HepG2 (cell line): ENCODE measurements around the gene NOTCH4. TPM values are rescaled to one million over a fixed set of nuclear protein-coding genes. Genes with fewer than 3 reads are reported as not detected.

ENCODE experiments used
- ATAC-seq: fragments of 200-7000 bp; cut with Tn5 transposase; 3 replicates; pipeline ENCODE4 v1.9.1; 2020; ENCODE audit warnings: mild to moderate bottlenecking, moderate library complexity
- BruUV-seq: library from RNA; stranded (reverse); fragments of 400-500 nt; replicated peaks from 2 replicates; lab custom pipeline; 2021; lab: Mats Ljungman, UMichigan
- CTCF ChIA-PET: fragments of 300-600 bp; formaldehyde crosslinking; extraction: SDS; loops from one replicate; lab custom pipeline; 2021; ENCODE audit warnings: low total read pairs, inconsistent platforms, low intra/inter-chr PET ratio; lab: Yijun Ruan, JAX
- POLR2A ChIA-PET: fragments of 350-600 bp; sonication (Branson Sonifier 250); formaldehyde crosslinking; loops from one replicate; lab custom pipeline; 2020; ENCODE audit warnings: antibody characterized with exemption, inconsistent platforms; lab: Yijun Ruan, JAX
- DNase-seq: peaks from one replicate; pipeline ENCODE4 v3.0.0-alpha.2; 2015; ENCODE audit warnings: low spot score
- FAIRE-seq: peaks from 3 replicates; lab custom pipeline; 2011; peaks lifted over from hg19 to GRCh38; lab: Jason Lieb, UNC
- H2AFZ ChIP-seq: one replicate; pipeline ENCODE4 v1.6.1; 2011; ENCODE audit warnings: low read length, inconsistent platforms
- H3K27ac ChIP-seq: fragments of 300-600 bp; 3 replicates; pipeline ENCODE4 v1.8.0; 2011; ENCODE audit warnings: mixed run types, mild to moderate bottlenecking, mixed read lengths, low read length, inconsistent platforms; ENCODE audit not compliant: insufficient read depth; ENCODE audit errors: extremely low read length
- H3K27me3 ChIP-seq, 2 experiments: fragments of 200-600 bp in 1 of 2; 2 replicates in 1 of 2; 3 replicates in 1 of 2; pipeline versions ENCODE4 v1.6.0 to v1.8.0; 2011; ENCODE audit warnings: low read length in 2 of 2, mild to moderate bottlenecking in 2 of 2, moderate library complexity in 2 of 2, inconsistent platforms in 1 of 2; ENCODE audit not compliant: insufficient read depth in 2 of 2, control insufficient read depth in 1 of 2
- H3K36me3 ChIP-seq, 2 experiments: fragments of 200-600 bp in 1 of 2; replicated peaks in 1 of 2; 2 replicates in 1 of 2; 3 replicates in 1 of 2; pipeline versions ENCODE4 v1.5.1 to v1.8.0; 2011; ENCODE audit warnings: low read length in 2 of 2, inconsistent platforms in 1 of 2; ENCODE audit not compliant: insufficient read depth in 2 of 2, control insufficient read depth in 1 of 2
- H3K4me1 ChIP-seq: 2 replicates; pipeline ENCODE4 v1.5.1; 2012; ENCODE audit warnings: low read length, inconsistent platforms; ENCODE audit not compliant: insufficient read depth
- H3K4me2 ChIP-seq: 2 replicates; pipeline ENCODE4 v1.6.0; 2011; ENCODE audit warnings: low read depth, low read length, inconsistent platforms
- H3K4me3 ChIP-seq, 3 experiments: fragments of 200-600 bp in 1 of 3; sonication (generic), shearing (Covaris generic) in 1 of 3; replicated peaks in 1 of 3; 2 replicates each; pipeline ENCODE4 v1.5.1; 2011 to 2016; ENCODE audit warnings: low read length in 3 of 3, inconsistent platforms in 2 of 3, low read depth in 2 of 3, mild to moderate bottlenecking in 2 of 3, control low read depth in 1 of 3, mixed read lengths in 1 of 3; ENCODE audit not compliant: insufficient read depth in 1 of 3
- H3K79me2 ChIP-seq: one replicate; pipeline ENCODE4 v1.6.1; 2011; ENCODE audit warnings: low read length, inconsistent platforms; ENCODE audit not compliant: insufficient read depth
- H3K9ac ChIP-seq: 2 replicates; pipeline ENCODE4 v1.6.0; 2011; ENCODE audit warnings: mild to moderate bottlenecking, low read depth, low read length, inconsistent platforms; ENCODE audit not compliant: insufficient read depth
- H3K9me3 ChIP-seq: 2 replicates; pipeline ENCODE4 v1.5.1; 2012; ENCODE audit warnings: mild to moderate bottlenecking, low read length
- H4K20me1 ChIP-seq: 2 replicates; pipeline ENCODE4 v1.6.0; 2011; ENCODE audit warnings: inconsistent platforms, mild to moderate bottlenecking, low read length, moderate library complexity; ENCODE audit not compliant: insufficient read depth
- ATF4 ChIP-seq, 2 experiments: fragments of 450-650 bp in 1 of 2; sonication (generic) in 1 of 2; formaldehyde crosslinking; IDR thresholded peaks; 2 replicates each; pipeline versions ENCODE4 v1.5.0 to v1.8.0; 2020 to 2022; ENCODE audit warnings: mild to moderate bottlenecking in 1 of 2, missing genetic modification reagents in 1 of 2
- ATF7 ChIP-seq, 2 experiments: fragments of 450-650 bp in 1 of 2; sonication (generic) in 1 of 2; formaldehyde crosslinking in 1 of 2; IDR thresholded peaks; 2 replicates each; pipeline versions ENCODE4 v1.4.0 to v1.6.1; 2016 to 2020; ENCODE audit warnings: antibody characterized with exemption in 1 of 2, mild to moderate bottlenecking in 1 of 2, missing genetic modification reagents in 1 of 2
- CEBPB ChIP-seq: IDR thresholded peaks from 2 replicates; pipeline ENCODE4 v1.6.1; 2011; ENCODE audit warnings: low read depth, low read length, improper control_type of control experiment, borderline replicate concordance
- CEBPG ChIP-seq: IDR thresholded peaks from 2 replicates; pipeline ENCODE4 v1.6.1; 2016
- DZIP1 ChIP-seq: sonication (generic); formaldehyde crosslinking; IDR thresholded peaks from 2 replicates; pipeline ENCODE4 v1.5.0; 2020; ENCODE audit warnings: mild to moderate bottlenecking, missing genetic modification reagents
- ELF1 ChIP-seq: sonication (generic); formaldehyde crosslinking; IDR thresholded peaks from 2 replicates; pipeline ENCODE4 v1.4.0; 2020; ENCODE audit warnings: missing genetic modification reagents
- FOXC1 ChIP-seq: sonication (generic); formaldehyde crosslinking; IDR thresholded peaks from 2 replicates; pipeline ENCODE4 v1.8.0; 2022; ENCODE audit warnings: mild to moderate bottlenecking, missing genetic modification reagents, borderline replicate concordance
- HMG20A ChIP-seq: IDR thresholded peaks from 2 replicates; pipeline ENCODE4 v1.6.1; 2016; ENCODE audit warnings: borderline replicate concordance
- WGBS: methylation state at CpG from one replicate; pipeline ENCODE4 v1.1.6; 2017; ENCODE audit warnings: low lambda C conversion rate; 5-methylcytosine and 5-hydroxymethylcytosine counted together
- in situ Hi-C: cut with HindIII; loops from 2 replicates; pipeline ENCODE4 v1.10.0; 2017; ENCODE audit warnings: low pct_unique_long_range_greater_than_20kb; ENCODE audit not compliant: extremely low pct_ligation_motif_present
- intact Hi-C: fragments of 100-400 bp; cut with micrococcal nuclease; formaldehyde crosslinking; loops from one replicate; pipeline ENCODE4 v1.10.0; 2022; ENCODE audit not compliant: unreplicated experiment
- microRNA-seq: library from miRNA; unstranded; fragments of <30 nt; microRNA quantifications from one replicate; pipeline ENCODE4, GENCODE V29; 2020
- polyA plus RNA-seq, 8 experiments: library from polyadenylated mRNA; depleted of rRNA in 3 of 8; stranded (reverse) in 7 of 8; unstranded in 1 of 8; fragments of >200 nt; fragmentation: Illumina TruSeq in 4 of 8; extraction: Trizol in 4 of 8; gene quantifications; 2 replicates each; pipeline versions ENCODE4 v1.2.1 to v1.2.3, GENCODE V29; 2011 to 2016; ENCODE audit warnings: low read depth in 4 of 8, missing spikeins in 1 of 8, mixed read lengths in 1 of 8; ENCODE audit not compliant: insufficient read depth in 1 of 8
- small RNA-seq, 3 experiments: library from RNA; depleted of rRNA; stranded (forward); fragments of <200 nt; gene quantifications; one replicate each; pipeline ENCODE3, GENCODE V24; 2012; ENCODE audit warnings: low read depth in 2 of 3, low replicate concordance in 1 of 3; ENCODE audit not compliant: insufficient read length in 3 of 3, insufficient read depth in 2 of 3
- total RNA-seq, 5 experiments: library from RNA; depleted of rRNA; stranded (reverse); fragments of >200 nt; fragmentation: Illumina TruSeq; extraction: Trizol; gene quantifications; 2 replicates each; pipeline ENCODE4 v1.2.3, GENCODE V29; 2016; ENCODE audit warnings: low read depth in 1 of 5

The NOTCH4 gene
- total and polyA plus RNA-seq, 2 of the 13 experiments (the other 11 are each of a cell fraction or from before 2014, with no cell fraction given) = 0.51 to 0.83 TPM

- in situ Hi-C loops (no loop called here), intact Hi-C loops (no loop called here)
- Histone ChIP-seq H3K27ac (no peak overlapping the region), H4K20me1 (no peaks in the 10 kb centered on the region), H3K27me3 (peaks cover 0 to 5% of the 10 kb centered on the region in 2 experiments; a peak in 1 of 5 replicates), H3K9ac (no peak overlapping the region), H3K4me1 (peaks cover 20% of the 10 kb centered on the region), H3K4me3 (no peak overlapping the region), H3K4me2 (no peak overlapping the region), H3K79me2 (no peaks in the 10 kb centered on the region), H3K9me3 (no peaks in the 10 kb centered on the region), H3K36me3 (no peaks in the 10 kb centered on the region), H2AFZ (peak overlapping the region; percentile 29)
- CTCF ChIA-PET = no interaction called here
- 70% methylated on average over 1 of the region's 1 CpG for WGBS
- TF ChIP-seq CEBPG (CRISPR knock-in tag) (peak; percentile 52; the same call in 1 of the 2 replicates), ELF1 (0 out of 2 replicates have a peak, but pooled peaks have one; percentile 14), HMG20A (CRISPR knock-in tag) (no peak), ATF4 (CRISPR knock-in tag; IDR thresholded peaks at IDR 0.05) (peak in 1 of 2 experiments; percentile 92; a peak in 2 of 4 replicates), ATF7 (IDR thresholded peaks at IDR 0.05) (peak; percentile 43; the same call in 1 of the 2 replicates), ATF7 (CRISPR knock-in tag; IDR thresholded peaks at IDR 0.05) (no peak), DZIP1 (CRISPR knock-in tag) (no peak), CEBPB (peak; percentile 52; the same call in 1 of the 2 replicates), FOXC1 (CRISPR knock-in tag) (no peak)
- ATAC-seq = no peak
- BruUV-seq = no TSS peak
- no peak for DNase-seq
- POLR2A ChIA-PET = interaction anchor here (1.2 to 1.4 kb wide), 2 partner anchors 18 to 30 kb away, joined by 3 to 4 read pairs; partner anchors contain the start of gene ATF6B
- FAIRE-seq = no peak
Observed at GRCh38 chr6:32146287-32146686, 77.6 kb downstream of the NOTCH4 start.

Small RNAs within 50 kb of the gene (microRNA-seq; reads per million reads assigned to microRNA genes)
- gene MIR6721 = 2.2 reads per million, percentile 11 among the genes with 10 or more reads in this experiment
- not detected for gene MIR6833

Small RNAs within 50 kb of the gene (small RNA-seq; reads per million reads assigned to genes)
- gene AL662884.1 (0 reads per million in 3 experiments), gene MIR6833 (0 to 1.9 (median 0) reads per million in 3 experiments)

Other genes starting within 250 kb of the NOTCH4 start
- 73.0 and 165 TPM in 2 replicates for gene C4A, start 242.0 kb downstream of the NOTCH4 start, total RNA-seq (2016; rRNA removed; fragmentation: Illumina TruSeq; extraction: Trizol)
- gene C4A, start 242.0 kb downstream of the NOTCH4 start, polyA plus RNA-seq (2011; rRNA removed) = 478 and 755 TPM in 2 replicates
- gene C4B, start 209.3 kb downstream of the NOTCH4 start, total RNA-seq (2016; rRNA removed; fragmentation: Illumina TruSeq; extraction: Trizol) = 67.2 and 167 TPM in 2 replicates
- gene C4B, start 209.3 kb downstream of the NOTCH4 start, polyA plus RNA-seq (2011; rRNA removed) = 538 and 944 TPM in 2 replicates
- gene CYP21A2, start 185.7 kb downstream of the NOTCH4 start, total RNA-seq (2016; rRNA removed; fragmentation: Illumina TruSeq; extraction: Trizol) = 0.29 and 1.5 TPM in 2 replicates
- 6.3 and 8.6 TPM in 2 replicates for gene CYP21A2, start 185.7 kb downstream of the NOTCH4 start, polyA plus RNA-seq (2011; rRNA removed)
- 0.74 and 1.6 TPM in 2 replicates for gene TNXB, start 114.7 kb downstream of the NOTCH4 start, total RNA-seq (2016; rRNA removed; fragmentation: Illumina TruSeq; extraction: Trizol)
- gene TNXB, start 114.7 kb downstream of the NOTCH4 start, polyA plus RNA-seq (2011; rRNA removed) = 2.7 and 2.9 TPM in 2 replicates
- gene ATF6B, start 95.8 kb downstream of the NOTCH4 start, total RNA-seq (2016; rRNA removed; fragmentation: Illumina TruSeq; extraction: Trizol) = 7.5 and 18.1 TPM in 2 replicates
- 44.0 and 45.8 TPM in 2 replicates for gene ATF6B, start 95.8 kb downstream of the NOTCH4 start, polyA plus RNA-seq (2011; rRNA removed)
- gene FKBPL, start 93.8 kb downstream of the NOTCH4 start, total RNA-seq (2016; rRNA removed; fragmentation: Illumina TruSeq; extraction: Trizol) = 10.0 and 11.0 TPM in 2 replicates
- gene FKBPL, start 93.8 kb downstream of the NOTCH4 start, polyA plus RNA-seq (2011; rRNA removed) = 2.9 and 3.0 TPM in 2 replicates
- gene PRRT1, start 72.1 kb downstream of the NOTCH4 start, total RNA-seq (2016; rRNA removed; fragmentation: Illumina TruSeq; extraction: Trizol) = 0.11 and 0.64 TPM in 2 replicates
- 1.4 TPM in 2 replicates for gene PRRT1, start 72.1 kb downstream of the NOTCH4 start, polyA plus RNA-seq (2011; rRNA removed)
- gene PPT2, start 69.9 kb downstream of the NOTCH4 start, total RNA-seq (2016; rRNA removed; fragmentation: Illumina TruSeq; extraction: Trizol) = 20.1 and 39.2 TPM in 2 replicates
- 61.8 and 79.3 TPM in 2 replicates for gene PPT2, start 69.9 kb downstream of the NOTCH4 start, polyA plus RNA-seq (2011; rRNA removed)
- gene EGFL8, start 59.5 kb downstream of the NOTCH4 start, total RNA-seq (2016; rRNA removed; fragmentation: Illumina TruSeq; extraction: Trizol) = 3.1 and 11.5 TPM in 2 replicates
- 10.0 and 11.5 TPM in 2 replicates for gene EGFL8, start 59.5 kb downstream of the NOTCH4 start, polyA plus RNA-seq (2011; rRNA removed)
- gene AGPAT1, start 48.0 kb downstream of the NOTCH4 start, total RNA-seq (2016; rRNA removed; fragmentation: Illumina TruSeq; extraction: Trizol) = 40.4 and 51.3 TPM in 2 replicates
- 139 and 164 TPM in 2 replicates for gene AGPAT1, start 48.0 kb downstream of the NOTCH4 start, polyA plus RNA-seq (2011; rRNA removed)
- gene RNF5, start 45.7 kb downstream of the NOTCH4 start, total RNA-seq (2016; rRNA removed; fragmentation: Illumina TruSeq; extraction: Trizol) = 98.0 and 107 TPM in 2 replicates
- gene RNF5, start 45.7 kb downstream of the NOTCH4 start, polyA plus RNA-seq (2011; rRNA removed) = 117 and 131 TPM in 2 replicates
- 0.41 and 1.9 TPM in 2 replicates for gene AGER, start 39.8 kb downstream of the NOTCH4 start, total RNA-seq (2016; rRNA removed; fragmentation: Illumina TruSeq; extraction: Trizol)
- gene AGER, start 39.8 kb downstream of the NOTCH4 start, polyA plus RNA-seq (2011; rRNA removed) = 5.1 and 5.7 TPM in 2 replicates
- 42.3 and 45.2 TPM in 2 replicates for gene PBX2, start 33.9 kb downstream of the NOTCH4 start, total RNA-seq (2016; rRNA removed; fragmentation: Illumina TruSeq; extraction: Trizol)
- 77.8 and 102 TPM in 2 replicates for gene PBX2, start 33.9 kb downstream of the NOTCH4 start, polyA plus RNA-seq (2011; rRNA removed)
- 0.18 and 0.27 TPM in 2 replicates for gene GPSM3, start 31.4 kb downstream of the NOTCH4 start, total RNA-seq (2016; rRNA removed; fragmentation: Illumina TruSeq; extraction: Trizol)
- 6.2 and 7.5 TPM in 2 replicates for gene GPSM3, start 31.4 kb downstream of the NOTCH4 start, polyA plus RNA-seq (2011; rRNA removed)
- gene TSBP1, start 147.8 kb upstream of the NOTCH4 start, total RNA-seq (2016; rRNA removed; fragmentation: Illumina TruSeq; extraction: Trizol) = not detected in 2 replicates
- gene TSBP1, start 147.8 kb upstream of the NOTCH4 start, polyA plus RNA-seq (2011; rRNA removed) = not detected in 2 replicates
- not detected in 2 replicates for gene BTNL2, start 183.1 kb upstream of the NOTCH4 start, total RNA-seq (2016; rRNA removed; fragmentation: Illumina TruSeq; extraction: Trizol)
- not detected in 2 replicates for gene BTNL2, start 183.1 kb upstream of the NOTCH4 start, polyA plus RNA-seq (2011; rRNA removed)
- gene HLA-DRA, start 215.8 kb upstream of the NOTCH4 start, total RNA-seq (2016; rRNA removed; fragmentation: Illumina TruSeq; extraction: Trizol) = not detected in 2 replicates
- not detected in 2 replicates for gene HLA-DRA, start 215.8 kb upstream of the NOTCH4 start, polyA plus RNA-seq (2011; rRNA removed)